ENCODE measurements around the gene PVRIG. TPM values are rescaled to one million over a fixed set of nuclear protein-coding genes. Genes with fewer than 3 reads are reported as not detected.
"Not testable (repeated sequence)": the region's sequence is repeated elsewhere in the genome, so short reads cannot be mapped to it uniquely, and the experiment has no call there.

PVRIG gene
- total RNA-seq, 1 donor from 2014 or later, result not detected

- no peak for TF ChIP-seq CTCF (conservative IDR thresholded peaks at IDR 0.05; ENCODE audit: low read depth, low read length)
- no peak overlapping the region for H3K4me3 ChIP-seq (ENCODE audit: low read depth, low read length)
- no peak for DNase-seq (ENCODE audit: low read depth)
These were observed 15.3 kb upstream of the PVRIG start for GRCh38 chr7:100204454-100204853.

GRCh38 chr7:100208911-100209408, 10.8 kb upstream of the PVRIG start:
- no peak overlapping the region for H3K4me3 ChIP-seq (ENCODE audit: low read depth, low read length)
- TF ChIP-seq CTCF (conservative IDR thresholded peaks at IDR 0.05; ENCODE audit: low read depth, low read length), result no peak
- no peak for DNase-seq (ENCODE audit: low read depth)

DNA sequence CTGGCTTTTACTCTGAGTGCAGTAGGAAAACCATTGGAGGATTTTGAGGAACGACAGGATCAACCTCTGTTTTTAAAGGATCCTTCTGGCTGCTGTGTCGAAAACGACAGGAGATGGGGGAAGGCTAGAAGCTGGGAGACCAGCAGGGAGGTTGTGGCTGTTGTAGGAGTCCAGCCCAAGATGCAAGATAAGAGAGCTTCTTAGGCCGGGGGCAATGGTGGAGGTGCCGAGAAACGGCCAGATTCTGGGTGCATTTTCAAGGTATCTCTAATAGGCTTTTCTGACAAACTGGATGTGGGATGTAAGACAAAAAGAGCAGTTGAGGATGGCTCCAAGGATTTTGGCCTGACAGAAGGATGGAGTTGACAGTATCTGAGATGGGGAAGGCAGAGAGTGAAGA, 10.3 kb upstream of the PVRIG start:
- no peak overlapping the region for H3K4me3 ChIP-seq (ENCODE audit: low read depth, low read length)
- no peak for TF ChIP-seq CTCF (conservative IDR thresholded peaks at IDR 0.05; ENCODE audit: low read depth, low read length)
- no peak for DNase-seq (ENCODE audit: low read depth)

- no peak for DNase-seq (ENCODE audit: low read depth)
- TF ChIP-seq CTCF (conservative IDR thresholded peaks at IDR 0.05; ENCODE audit: low read depth, low read length), result no peak
- no peak overlapping the region for H3K4me3 ChIP-seq (ENCODE audit: low read depth, low read length)
These were observed 8.9 kb upstream of the PVRIG start for GRCh38 chr7:100210805-100211204.

GRCh38 chr7:100211342-100211780, 8.4 kb upstream of the PVRIG start:
- no peak for TF ChIP-seq CTCF (conservative IDR thresholded peaks at IDR 0.05; ENCODE audit: low read depth, low read length)
- DNase-seq (ENCODE audit: low read depth), result no peak
- no peak overlapping the region for H3K4me3 ChIP-seq (ENCODE audit: low read depth, low read length)

GRCh38 chr7:100212631-100213286, 7.0 kb upstream of the PVRIG start:
- H3K4me3 ChIP-seq (ENCODE audit: low read depth, low read length), result no peak overlapping the region
- no peak for DNase-seq (ENCODE audit: low read depth)
- TF ChIP-seq CTCF (conservative IDR thresholded peaks at IDR 0.05; ENCODE audit: low read depth, low read length), result no peak

DNA sequence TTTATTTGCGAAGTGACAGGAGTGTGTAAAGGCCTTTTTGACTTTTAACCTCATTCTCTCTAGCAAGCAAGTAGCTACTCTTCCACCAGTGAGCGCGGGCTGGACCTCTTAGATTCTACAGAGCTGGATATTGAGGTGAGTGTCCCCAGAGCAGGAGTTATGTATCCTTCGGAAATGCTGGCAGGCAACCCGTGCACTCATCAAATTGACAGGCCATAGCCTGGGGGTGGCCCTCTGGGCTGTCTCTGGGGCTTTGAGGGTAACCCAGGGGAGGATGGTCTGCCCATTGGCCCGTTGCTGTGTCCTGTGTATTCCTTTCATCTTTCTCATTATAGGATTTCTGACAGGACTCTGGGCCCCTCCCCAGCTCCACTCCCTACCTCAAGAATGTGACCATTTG, 6.1 kb upstream of the PVRIG start:
- DNase-seq (ENCODE audit: low read depth), result no peak
- no peak overlapping the region for H3K4me3 ChIP-seq (ENCODE audit: low read depth, low read length)
- no peak for TF ChIP-seq CTCF (conservative IDR thresholded peaks at IDR 0.05; ENCODE audit: low read depth, low read length)

GRCh38 chr7:100214356-100214755, 5.4 kb upstream of the PVRIG start:
- DNase-seq (ENCODE audit: low read depth), result not testable (repeated sequence)

More at GRCh38 chr7:100214356-100214755, 5.4 kb upstream of the PVRIG start:
- not testable (repeated sequence) for H3K4me3 ChIP-seq (ENCODE audit: low read depth, low read length)

Data from epithelial cell of proximal tubule (primary cell).